WTC11 (cell line): Measurements from ENCODE around the gene TPGS1. TPM values are rescaled to one million over a fixed set of nuclear protein-coding genes. Genes with fewer than 3 reads are reported as not detected.

ENCODE experiments used
- ATAC-seq: fragments of 200-7000 bp; cut with Tn5 transposase; 2 replicates; pipeline ENCODE4 v1.10.0; 2021; ENCODE audit warnings: mild to moderate bottlenecking, moderate library complexity
- CTCF ChIA-PET: fragments of 300-600 bp; sonication (Branson Sonifier 250); formaldehyde crosslinking; loops from one replicate; lab custom pipeline; 2021; ENCODE audit warnings: antibody characterized with exemption; lab: Charles Lee
- POLR2A ChIA-PET: fragments of 350-600 bp; sonication (Branson Sonifier 250); formaldehyde crosslinking; loops from one replicate; lab custom pipeline; 2021; ENCODE audit warnings: antibody characterized with exemption; lab: Charles Lee
- DNase-seq: peaks from one replicate; pipeline ENCODE4 v3.0.0; 2021; ENCODE audit warnings: low spot score
- H3K27ac Mint-ChIP-seq: 2 replicates; pipeline ENCODE4 v1.8.0; 2021; ENCODE audit warnings: mixed read lengths
- H3K27me3 Mint-ChIP-seq: 2 replicates; pipeline ENCODE4 v1.8.0; 2021; ENCODE audit warnings: low read depth, mild to moderate bottlenecking, moderate library complexity, mixed read lengths
- H3K36me3 Mint-ChIP-seq: 2 replicates; pipeline ENCODE4 v1.8.0; 2021; ENCODE audit warnings: mixed read lengths
- H3K4me1 Mint-ChIP-seq: 2 replicates; pipeline ENCODE4 v1.8.0; 2022; ENCODE audit warnings: mixed read lengths
- H3K4me3 Mint-ChIP-seq: 2 replicates; pipeline ENCODE4 v1.8.0; 2021; ENCODE audit warnings: mild to moderate bottlenecking, moderate library complexity, mixed read lengths
- H3K9me3 Mint-ChIP-seq: 2 replicates; pipeline ENCODE4 v1.8.0; 2021; ENCODE audit warnings: mixed read lengths
- ARID4B ChIP-seq: sonication (generic); formaldehyde crosslinking; IDR thresholded peaks from 2 replicates; pipeline ENCODE4 v1.8.0; 2023; ENCODE audit warnings: missing genetic modification reagents, mild to moderate bottlenecking, borderline replicate concordance
- ATF1 ChIP-seq: sonication (generic); formaldehyde crosslinking; IDR thresholded peaks from 2 replicates; pipeline ENCODE4 v1.8.1; 2023; ENCODE audit warnings: mild to moderate bottlenecking, moderate library complexity, missing genetic modification reagents
- ATF2 ChIP-seq: sonication (generic); formaldehyde crosslinking; IDR thresholded peaks from 2 replicates; pipeline ENCODE4 v1.8.1; 2022; ENCODE audit warnings: low read depth, missing genetic modification reagents, borderline replicate concordance
- E2F1 ChIP-seq: sonication (generic); formaldehyde crosslinking; IDR thresholded peaks from 2 replicates; pipeline ENCODE4 v1.8.0; 2022; ENCODE audit warnings: mild to moderate bottlenecking, missing genetic modification reagents
- E2F4 ChIP-seq: sonication (generic); formaldehyde crosslinking; IDR thresholded peaks from 2 replicates; pipeline ENCODE4 v1.8.1; 2022; ENCODE audit warnings: low read depth, mild to moderate bottlenecking, moderate library complexity, missing genetic modification reagents, borderline replicate concordance
- ELF4 ChIP-seq: sonication (generic); formaldehyde crosslinking; IDR thresholded peaks from 2 replicates; pipeline ENCODE4 v1.8.1; 2022; ENCODE audit warnings: low read depth, mild to moderate bottlenecking, moderate library complexity, missing genetic modification reagents
- FOXP1 ChIP-seq: sonication (generic); formaldehyde crosslinking; IDR thresholded peaks from 2 replicates; pipeline ENCODE4 v1.8.0; 2022; ENCODE audit warnings: missing genetic modification reagents, mild to moderate bottlenecking, moderate library complexity, borderline replicate concordance
- GTF2I ChIP-seq: fragments of 250-450 bp; sonication (Bioruptor Pico); conservative IDR thresholded peaks from 2 replicates; pipeline ENCODE4 v1.4.0; 2021; ENCODE audit warnings: mild to moderate bottlenecking
- HMGXB4 ChIP-seq: sonication (generic); formaldehyde crosslinking; IDR thresholded peaks from 2 replicates; pipeline ENCODE4 v1.8.1; 2023; ENCODE audit warnings: mild to moderate bottlenecking, moderate library complexity, missing genetic modification reagents
- MAX ChIP-seq: sonication (generic); formaldehyde crosslinking; IDR thresholded peaks from 2 replicates; pipeline ENCODE4 v1.8.0; 2022; ENCODE audit warnings: mild to moderate bottlenecking, missing genetic modification reagents
- NR2C2 ChIP-seq: sonication (generic); formaldehyde crosslinking; IDR thresholded peaks from 2 replicates; pipeline ENCODE4 v1.8.0; 2022; ENCODE audit warnings: mild to moderate bottlenecking, missing genetic modification reagents
- SMAD4 ChIP-seq: sonication (generic); formaldehyde crosslinking; IDR thresholded peaks from 2 replicates; pipeline ENCODE4 v1.8.0; 2022; ENCODE audit warnings: mild to moderate bottlenecking, missing genetic modification reagents
- TEAD1 ChIP-seq: sonication (generic); formaldehyde crosslinking; IDR thresholded peaks from 2 replicates; pipeline ENCODE4 v1.8.0; 2022; ENCODE audit warnings: mild to moderate bottlenecking, missing genetic modification reagents
- USF2 ChIP-seq: sonication (generic); formaldehyde crosslinking; IDR thresholded peaks from 2 replicates; pipeline ENCODE4 v1.8.1; 2023; ENCODE audit warnings: mild to moderate bottlenecking, missing genetic modification reagents, moderate library complexity
- ZMAT4 ChIP-seq: fragments of 250-450 bp; sonication (Bioruptor Pico); IDR thresholded peaks from 2 replicates; pipeline ENCODE4 v1.9.0; 2021; ENCODE audit warnings: mild to moderate bottlenecking
- ZNF263 ChIP-seq: sonication (generic); formaldehyde crosslinking; IDR thresholded peaks from 2 replicates; pipeline ENCODE4 v1.8.1; 2022; ENCODE audit warnings: low read depth, mild to moderate bottlenecking, moderate library complexity, missing genetic modification reagents
- total RNA-seq: library from RNA; stranded (reverse); gene quantifications from 3 replicates; pipeline ENCODE4 v1.2.3, GENCODE V29; 2021

The TPGS1 gene
- total RNA-seq, 1 experiment from 2014 or later: 18.8 TPM

- peaks cover 28% of the 10 kb centered on the region for H3K4me1 Mint-ChIP-seq
- H3K27ac Mint-ChIP-seq: no peak overlapping the region
- ATAC-seq: peak; percentile 17
- H3K4me3 Mint-ChIP-seq: peak overlapping the region; percentile 78
- TF ChIP-seq FOXP1 (no peak; the same call in 1 of the 2 replicates), ZMAT4 (no peak), SMAD4 (CRISPR knock-in tag) (no peak), HMGXB4 (peak; percentile 0; the same call in 1 of the 2 replicates), TEAD1 (no peak), USF2 (CRISPR knock-in tag) (no peak), ZNF263 (CRISPR knock-in tag) (peak; percentile 90), MAX (peak; percentile 37; the same call in 1 of the 2 replicates), ATF2 (no peak), NR2C2 (CRISPR knock-in tag) (no peak), ARID4B (CRISPR knock-in tag) (no peak), ELF4 (no peak), GTF2I (no peak), ATF1 (CRISPR knock-in tag) (0 out of 2 replicates have a peak, but pooled peaks have one; percentile 81), E2F4 (CRISPR knock-in tag) (no peak), E2F1 (CRISPR knock-in tag) (no peak)
- TF ChIP-seq, all 79 proteins: peak for 4
- POLR2A ChIA-PET: interaction anchor here (0.9 to 1.0 kb wide), 2 partner anchors 8 to 11 kb away, joined by 4 read pairs; no protein-coding TSS in a partner anchor
- Mint-ChIP-seq H3K27me3 (peaks cover 15% of the 10 kb centered on the region), H3K9me3 (peaks cover 3% of the 10 kb centered on the region), H3K36me3 (no peaks in the 10 kb centered on the region)
- CTCF ChIA-PET: interaction anchor here (0.8 to 4.4 kb wide), 7 partner anchors 8 to 141 kb away, joined by 3 to 25 read pairs (median 4); no protein-coding TSS in a partner anchor
- DNase-seq: peak; percentile 58
These were observed 17.7 kb upstream of the TPGS1 start for GRCh38 chr19:489418-490196.
